OCI-LY3 (cell line): Measurements from ENCODE around the gene SLC7A5.

Experiments
- H2AFZ ChIP-seq: fragments of 200-600, 300-600 bp; shearing (Covaris generic); 2 replicates; pipeline ENCODE4 v1.6.0; 2014; ENCODE audit warnings: antibody characterized with exemption, low read depth, low read length
- H3K27ac ChIP-seq: fragments of 200-600, 300-600 bp; sonication (generic); 2 replicates; pipeline ENCODE4 v1.5.1; 2014; ENCODE audit warnings: mild to moderate bottlenecking, low read length, moderate library complexity, mixed read lengths
- H3K27me3 ChIP-seq: fragments of 200-600, 300-600 bp; sonication (generic); 2 replicates; pipeline ENCODE4 v1.6.1; 2014; ENCODE audit warnings: low read depth, low read length, mixed read lengths
- H3K36me3 ChIP-seq: fragments of 200-600, 300-600 bp; sonication (generic); replicated peaks from 2 replicates; pipeline ENCODE3; 2014; ENCODE audit warnings: low read depth, low read length, mixed read lengths
- H3K4me1 ChIP-seq: fragments of 300-600, 200-600 bp; sonication (generic); 2 replicates; pipeline ENCODE4 v1.6.1; 2014; ENCODE audit warnings: low read length, mixed read lengths
- H3K4me2 ChIP-seq: fragments of 200-600, 300-600 bp; sonication (generic); 2 replicates; pipeline ENCODE4 v1.6.1; 2014; ENCODE audit warnings: low read length, mixed read lengths
- H3K4me3 ChIP-seq: fragments of 300-600, 200-600 bp; sonication (generic); 2 replicates; pipeline ENCODE4 v1.5.1; 2014; ENCODE audit warnings: antibody characterized with exemption, mild to moderate bottlenecking, low read length, moderate library complexity
- H3K79me2 ChIP-seq: fragments of 300-600, 200-600 bp; shearing (Covaris generic); 2 replicates; pipeline ENCODE4 v1.6.1; 2014; ENCODE audit warnings: mild to moderate bottlenecking, low read length, mixed read lengths
- H3K9ac ChIP-seq: fragments of 300-600, 200-600 bp; shearing (Covaris generic); 2 replicates; pipeline ENCODE4 v1.6.0; 2014; ENCODE audit warnings: mild to moderate bottlenecking, low read length, moderate library complexity
- H3K9me3 ChIP-seq: fragments of 200-600, 300-600 bp; shearing (Covaris generic); 2 replicates; pipeline ENCODE4 v1.6.1; 2014; ENCODE audit warnings: low read length, mixed read lengths; ENCODE audit not compliant: insufficient read depth
- H4K20me1 ChIP-seq: fragments of 200-600, 300-600 bp; sonication (generic); 2 replicates; pipeline ENCODE4 v1.6.1; 2016; ENCODE audit warnings: low read length, mixed read lengths; ENCODE audit not compliant: insufficient read depth
- CTCF ChIP-seq: fragments of 200-600, 300-600 bp; sonication (generic); IDR thresholded peaks from 2 replicates; pipeline ENCODE4 v1.5.1; 2014; ENCODE audit warnings: antibody characterized with exemption, low read length, low read depth
- EZH2phosphoT487 ChIP-seq: fragments of 200-600 bp; shearing (Covaris generic); IDR thresholded peaks from 2 replicates; pipeline ENCODE4 v1.6.1; 2018; ENCODE audit warnings: antibody characterized with exemption, mixed run types, low read depth

The SLC7A5 gene

DNA sequence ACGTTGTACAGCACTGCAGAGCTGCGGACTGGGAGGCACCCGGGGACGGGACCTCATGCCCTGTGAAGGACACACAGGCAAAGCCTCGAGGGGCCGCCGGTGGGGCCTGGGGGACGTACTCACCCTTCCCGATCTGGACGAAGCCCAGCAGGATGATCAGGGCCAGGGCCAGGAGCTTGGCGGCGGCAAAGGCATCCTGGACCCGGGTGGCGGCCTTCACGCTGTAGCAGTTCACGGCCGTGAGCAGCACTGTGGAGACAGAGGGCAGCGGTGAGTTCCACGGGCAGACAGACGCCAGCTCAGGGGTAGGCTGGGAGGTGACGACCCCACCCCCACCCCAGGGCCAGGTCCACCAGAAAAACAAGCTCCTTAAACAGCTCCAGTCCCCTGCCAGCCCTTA is 17.7 kb downstream of the SLC7A5 start:
- Histone ChIP-seq H3K9me3 (no peaks in the 10 kb centered on the region), H3K9ac (no peak overlapping the region), H4K20me1 (peaks cover 90% of the 10 kb centered on the region), H3K4me3 (no peak overlapping the region), H2AFZ (no peak overlapping the region), H3K27ac (no peak overlapping the region), H3K36me3 (peaks cover 74% of the 10 kb centered on the region), H3K79me2 (peaks cover 97% of the 10 kb centered on the region), H3K27me3 (no peaks in the 10 kb centered on the region), H3K4me2 (no peak overlapping the region), H3K4me1 (peaks cover 56% of the 10 kb centered on the region)
- TF ChIP-seq CTCF (no peak), EZH2phosphoT487 (no peak)

DNA sequence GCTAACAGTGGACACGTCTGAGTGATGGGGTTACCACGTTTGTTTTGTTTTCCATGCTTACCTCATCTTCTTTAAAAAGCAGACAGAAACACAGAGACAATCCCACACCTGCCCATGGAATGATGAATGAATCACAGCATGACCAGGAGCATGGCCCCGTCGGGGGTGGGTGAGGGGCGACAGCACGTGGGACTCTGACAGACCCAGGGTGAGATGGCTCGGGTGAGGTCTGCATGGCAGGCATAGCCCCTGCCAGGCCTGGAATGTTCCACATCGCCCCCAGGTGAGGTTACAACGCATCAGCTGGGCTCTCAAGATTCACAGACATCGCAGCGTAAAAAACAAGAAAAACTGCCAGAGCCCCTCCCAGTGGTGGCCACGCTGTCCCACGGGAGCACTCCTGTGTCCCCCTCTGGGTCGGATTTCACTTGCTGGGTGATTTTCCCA is 18.1 kb downstream of the SLC7A5 start:
- no peaks in the 10 kb centered on the region for H3K9me3 ChIP-seq
- peaks cover 89% of the 10 kb centered on the region for H4K20me1 ChIP-seq
- H3K9ac ChIP-seq, result no peak overlapping the region
- no peak overlapping the region for H3K4me3 ChIP-seq
- no peak overlapping the region for H3K4me2 ChIP-seq
- TF ChIP-seq EZH2phosphoT487 (no peak), CTCF (no peak)
- H3K79me2 ChIP-seq, result peaks cover 97% of the 10 kb centered on the region
- H3K36me3 ChIP-seq, result peaks cover 74% of the 10 kb centered on the region
- no peaks in the 10 kb centered on the region for H3K27me3 ChIP-seq
- no peak overlapping the region for H2AFZ ChIP-seq
- H3K4me1 ChIP-seq, result peaks cover 52% of the 10 kb centered on the region
- H3K27ac ChIP-seq, result peak overlapping the region; percentile 53

DNA sequence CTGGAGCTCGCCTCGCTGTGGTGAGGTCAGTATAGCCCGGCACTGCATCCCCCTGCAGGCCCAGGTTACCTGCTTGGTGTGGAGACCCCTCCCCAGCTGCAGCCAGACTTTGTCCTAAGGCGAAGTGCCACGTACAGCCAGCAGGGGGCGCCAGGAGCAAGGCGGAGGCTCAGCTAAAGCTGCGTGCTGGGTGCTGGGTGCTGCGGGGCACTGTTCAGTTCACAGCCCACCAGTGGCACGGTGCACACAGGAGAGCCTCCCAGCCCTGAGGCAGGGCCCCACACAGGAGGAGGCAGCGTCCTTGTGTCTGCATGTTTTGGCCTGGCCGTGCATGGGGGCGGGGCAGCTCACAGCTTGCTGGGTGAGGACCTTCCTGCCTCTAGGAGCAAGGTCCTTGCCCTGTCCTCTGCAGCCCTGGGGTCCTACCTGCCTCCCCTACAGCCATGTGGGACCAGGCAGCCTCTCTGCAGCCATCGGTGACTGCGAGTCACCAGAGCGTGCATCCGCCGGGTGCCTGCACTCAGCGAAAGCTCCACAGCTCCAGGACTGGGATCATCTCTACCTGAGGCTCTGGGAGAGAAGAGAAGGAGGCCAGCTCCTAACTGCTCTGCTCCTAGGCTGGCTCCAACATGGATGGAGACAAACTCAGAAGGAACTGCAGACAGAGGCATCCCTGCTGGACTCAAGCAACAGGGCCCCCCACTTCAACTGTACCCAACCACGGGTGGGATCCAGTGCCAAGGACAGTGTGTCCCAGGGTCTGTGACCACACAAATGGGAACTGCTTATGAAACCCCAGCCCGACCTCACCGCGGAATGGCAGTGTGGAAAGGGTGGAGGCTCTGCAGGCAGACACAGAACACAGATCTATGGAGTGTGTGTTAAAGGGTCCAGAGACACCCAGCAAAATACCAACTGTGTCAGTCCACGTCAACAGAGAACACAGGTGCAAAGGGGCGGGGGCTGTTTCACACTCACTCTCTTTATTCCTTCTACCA is 19.0 kb downstream of the SLC7A5 start:
- H3K79me2 ChIP-seq, result peaks cover 97% of the 10 kb centered on the region
- H3K9ac ChIP-seq, result no peak overlapping the region

More for the DNA sequence above, 19.0 kb downstream of the SLC7A5 start:
- Histone ChIP-seq H4K20me1 (peaks cover 89% of the 10 kb centered on the region), H3K4me3 (no peak overlapping the region), H3K27ac (peak overlapping the region; percentile 53), H3K36me3 (peaks cover 74% of the 10 kb centered on the region), H3K4me1 (peaks cover 43% of the 10 kb centered on the region), H3K9me3 (no peaks in the 10 kb centered on the region), H3K27me3 (no peaks in the 10 kb centered on the region), H2AFZ (no peak overlapping the region), H3K4me2 (peak overlapping the region; percentile 31)
- TF ChIP-seq EZH2phosphoT487 (no peak), CTCF (peak; percentile 94)
